Measurements from ENCODE around the gene PDE1A. TPM values are rescaled to one million over a fixed set of nuclear protein-coding genes. Genes with fewer than 3 reads are reported as not detected.

Gene PDE1A
- polyA plus RNA-seq, 1 of the 3 experiments (the other 2 are of a cell fraction), result 0.08 TPM

- Histone ChIP-seq H3K36me3 (replicated peaks in 1 of 2; ENCODE audit: control insufficient read depth in 1 of 2, insufficient read depth in 2 of 2, low read length in 1 of 2) (no peaks in the 10 kb centered on the region), H3K4me3 (ENCODE audit: low read depth in 2 of 2, low read length in 1 of 2) (no peak overlapping the region), H3K4me1 (ENCODE audit: control insufficient read depth in 1 of 2, insufficient read depth in 2 of 2, low read depth in 1 of 2, low read length in 1 of 2) (no peaks in the 10 kb centered on the region; a peak in 1 of 4 replicates), H3K9ac (no peak overlapping the region), H3K4me2 (no peak overlapping the region), H2AFZ (ENCODE audit: low read depth) (no peak overlapping the region), H3K9me2 (no peaks in the 10 kb centered on the region), H3F3A (replicated peaks; ENCODE audit: insufficient read depth) (no peaks in the 10 kb centered on the region), H3K9me3 (no peaks in the 10 kb centered on the region), H3K27me3 (ENCODE audit: insufficient read depth) (no peaks in the 10 kb centered on the region), H4K20me1 (ENCODE audit: insufficient read depth) (no peaks in the 10 kb centered on the region), H3K27ac (ENCODE audit: low read depth in 2 of 2, low read length in 1 of 2) (no peak overlapping the region), H3K79me2 (ENCODE audit: insufficient read depth) (no peaks in the 10 kb centered on the region)
- no peak for DNase-seq
- TF ChIP-seq CTCF (IDR thresholded peaks at IDR 0.05) (no peak), TAF1 (IDR thresholded peaks at IDR 0.05; ENCODE audit: borderline replicate concordance, low read depth, low read length) (no peak), RCOR1 (IDR thresholded peaks at IDR 0.05; ENCODE audit: low read length) (no peak), JUND (IDR thresholded peaks at IDR 0.05) (no peak)
- CTCF ChIA-PET, result interaction anchor here (1.4 kb wide), 1 partner anchor 8 kb away, joined by 5 read pairs; no protein-coding TSS in a partner anchor
- 76% methylated on average over 2 of the region's 2 CpGs for WGBS (ENCODE audit: low lambda C conversion rate)
- POLR2A ChIA-PET, result no interaction called here
Observed at GRCh38 chr2:182248898-182249297, 177.9 kb downstream of the PDE1A start.

DNA sequence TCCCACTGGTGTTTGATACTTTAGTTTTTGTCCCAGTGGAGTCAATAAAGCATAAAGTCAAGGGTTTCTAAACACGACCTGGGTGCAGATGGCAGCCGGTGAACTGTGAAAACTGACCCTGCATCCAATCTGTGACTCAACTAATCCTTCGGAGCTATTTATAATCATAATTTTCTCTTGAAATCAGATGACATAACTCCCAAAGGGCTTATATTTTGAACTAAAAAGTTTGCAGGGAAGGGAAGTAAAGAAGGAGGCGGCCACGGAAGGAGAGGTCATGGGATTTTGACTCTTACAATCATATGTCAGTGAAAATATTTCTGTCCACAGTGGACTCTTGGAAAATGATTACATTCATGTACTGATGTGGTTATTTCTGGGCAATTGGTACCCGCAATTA is 178.5 kb downstream of the PDE1A start:
- CTCF ChIA-PET, result no interaction called here

More for the DNA sequence above, 178.5 kb downstream of the PDE1A start:
- POLR2A ChIA-PET, result no interaction called here
- Histone ChIP-seq H3K4me2 (no peak overlapping the region), H3K79me2 (ENCODE audit: insufficient read depth) (no peaks in the 10 kb centered on the region), H3K27me3 (ENCODE audit: insufficient read depth) (no peaks in the 10 kb centered on the region), H3K4me3 (ENCODE audit: low read depth in 2 of 2, low read length in 1 of 2) (no peak overlapping the region), H3K9ac (no peak overlapping the region), H3K9me2 (no peaks in the 10 kb centered on the region), H3K4me1 (ENCODE audit: control insufficient read depth in 1 of 2, insufficient read depth in 2 of 2, low read depth in 1 of 2, low read length in 1 of 2) (no peaks in the 10 kb centered on the region; a peak in 1 of 4 replicates), H4K20me1 (ENCODE audit: insufficient read depth) (no peaks in the 10 kb centered on the region), H3K36me3 (replicated peaks in 1 of 2; ENCODE audit: control insufficient read depth in 1 of 2, insufficient read depth in 2 of 2, low read length in 1 of 2) (no peaks in the 10 kb centered on the region), H3F3A (replicated peaks; ENCODE audit: insufficient read depth) (no peaks in the 10 kb centered on the region), H2AFZ (ENCODE audit: low read depth) (no peak overlapping the region), H3K27ac (ENCODE audit: low read depth in 2 of 2, low read length in 1 of 2) (no peak overlapping the region), H3K9me3 (no peaks in the 10 kb centered on the region)
- no peak for TF ChIP-seq MXI1 (IDR thresholded peaks at IDR 0.05; ENCODE audit: low read depth, low read length)
- TF ChIP-seq, protein P1, sequence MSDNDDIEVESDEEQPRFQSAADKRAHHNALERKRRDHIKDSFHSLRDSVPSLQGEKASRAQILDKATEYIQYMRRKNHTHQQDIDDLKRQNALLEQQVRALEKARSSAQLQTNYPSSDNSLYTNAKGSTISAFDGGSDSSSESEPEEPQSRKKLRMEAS (IDR thresholded peaks at IDR 0.05; ENCODE audit: low read depth), result no peak
- TF ChIP-seq TEAD4 (IDR thresholded peaks at IDR 0.05; ENCODE audit: borderline replicate concordance, insufficient read depth), result no peak
- no peak for TF ChIP-seq EP300 (IDR thresholded peaks at IDR 0.05; ENCODE audit: borderline replicate concordance in 1 of 2, low read depth in 1 of 2, low read length in 1 of 2)
- TF ChIP-seq REST (IDR thresholded peaks at IDR 0.05; ENCODE audit: low read depth, low read length), result no peak
- TF ChIP-seq GATA2 (CRISPR knock-in tag; IDR thresholded peaks at IDR 0.05), result no peak
- no peak for TF ChIP-seq NFIC (IDR thresholded peaks at IDR 0.05; ENCODE audit: borderline replicate concordance)
- no peak for TF ChIP-seq FOXM1 (IDR thresholded peaks at IDR 0.05; ENCODE audit: low read depth)
- TF ChIP-seq, protein P2, sequence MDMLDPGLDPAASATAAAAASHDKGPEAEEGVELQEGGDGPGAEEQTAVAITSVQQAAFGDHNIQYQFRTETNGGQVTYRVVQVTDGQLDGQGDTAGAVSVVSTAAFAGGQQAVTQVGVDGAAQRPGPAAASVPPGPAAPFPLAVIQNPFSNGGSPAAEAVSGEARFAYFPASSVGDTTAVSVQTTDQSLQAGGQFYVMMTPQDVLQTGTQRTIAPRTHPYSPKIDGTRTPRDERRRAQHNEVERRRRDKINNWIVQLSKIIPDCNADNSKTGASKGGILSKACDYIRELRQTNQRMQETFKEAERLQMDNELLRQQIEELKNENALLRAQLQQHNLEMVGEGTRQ (IDR thresholded peaks at IDR 0.05; ENCODE audit: borderline replicate concordance, low read depth, low read length), result no peak
- TF ChIP-seq, protein P3, sequence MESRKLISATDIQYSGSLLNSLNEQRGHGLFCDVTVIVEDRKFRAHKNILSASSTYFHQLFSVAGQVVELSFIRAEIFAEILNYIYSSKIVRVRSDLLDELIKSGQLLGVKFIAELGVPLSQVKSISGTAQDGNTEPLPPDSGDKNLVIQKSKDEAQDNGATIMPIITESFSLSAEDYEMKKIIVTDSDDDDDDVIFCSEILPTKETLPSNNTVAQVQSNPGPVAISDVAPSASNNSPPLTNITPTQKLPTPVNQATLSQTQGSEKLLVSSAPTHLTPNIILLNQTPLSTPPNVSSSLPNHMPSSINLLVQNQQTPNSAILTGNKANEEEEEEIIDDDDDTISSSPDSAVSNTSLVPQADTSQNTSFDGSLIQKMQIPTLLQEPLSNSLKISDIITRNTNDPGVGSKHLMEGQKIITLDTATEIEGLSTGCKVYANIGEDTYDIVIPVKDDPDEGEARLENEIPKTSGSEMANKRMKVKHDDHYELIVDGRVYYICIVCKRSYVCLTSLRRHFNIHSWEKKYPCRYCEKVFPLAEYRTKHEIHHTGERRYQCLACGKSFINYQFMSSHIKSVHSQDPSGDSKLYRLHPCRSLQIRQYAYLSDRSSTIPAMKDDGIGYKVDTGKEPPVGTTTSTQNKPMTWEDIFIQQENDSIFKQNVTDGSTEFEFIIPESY (IDR thresholded peaks at IDR 0.05; ENCODE audit: borderline replicate concordance, low read depth), result no peak
- no peak for TF ChIP-seq POLR2AphosphoS5 (IDR thresholded peaks at IDR 0.05; ENCODE audit: low read depth, low read length)
- no peak for TF ChIP-seq MEF2A (IDR thresholded peaks at IDR 0.05; ENCODE audit: borderline replicate concordance, low read depth)
- no peak for TF ChIP-seq CTCF (IDR thresholded peaks at IDR 0.05)
- no peak for TF ChIP-seq RFX5 (IDR thresholded peaks at IDR 0.05; ENCODE audit: low read length)
- DNase-seq, result no peak
- 80% methylated on average over 6 of the region's 6 CpGs for WGBS (ENCODE audit: low lambda C conversion rate)

All from SK-N-SH (cell line).